ENCODE data around the gene SRA1. TPM values are rescaled to one million over a fixed set of nuclear protein-coding genes. Genes with fewer than 3 reads are reported as not detected.

SRA1 gene
- total and polyA plus RNA-seq, 5 donors: 25.9 to 32.7 (median 29.0) TPM

DNA sequence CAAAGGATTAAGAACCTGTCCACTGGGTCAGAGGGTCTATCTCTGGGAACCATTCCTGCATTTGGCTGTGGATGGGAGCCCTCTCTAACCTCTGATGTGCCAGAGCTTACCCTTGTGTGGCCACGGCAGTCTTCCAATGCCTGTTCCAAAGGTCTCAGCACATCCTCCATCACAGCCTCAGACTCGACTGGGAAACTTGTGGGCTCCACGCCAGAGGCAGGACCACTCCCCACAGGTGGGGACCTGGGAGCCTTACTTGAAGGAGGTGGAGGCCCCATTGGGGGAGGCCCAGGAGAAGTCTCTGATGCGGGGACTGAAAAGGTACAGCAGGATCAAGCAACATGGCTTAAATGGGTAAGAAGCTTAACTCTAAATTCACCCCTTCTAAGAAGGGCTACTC is 5.4 kb downstream of the SRA1 start:
- no peaks in the 10 kb centered on the region for H3K27me3 ChIP-seq (ENCODE audit: control insufficient read depth, insufficient read depth)
- H3K4me3 ChIP-seq (ENCODE audit: low read length): no peak overlapping the region
- no peak for ATAC-seq
- peaks cover 25% of the 10 kb centered on the region for H3K4me1 ChIP-seq (ENCODE audit: control insufficient read depth, insufficient read depth, low read length)
- WGBS: 89% methylated on average over 4 of the region's 4 CpGs
- intact Hi-C loops (cut with DNase I): no loop called here
- H3K27ac ChIP-seq (ENCODE audit: low read length): no peak overlapping the region
- DNase-seq: no peak
- no peaks in the 10 kb centered on the region for H3K9me3 ChIP-seq (ENCODE audit: control insufficient read depth, low read length)

GRCh38 chr5:140550147-140551079 is 6.9 kb downstream of the SRA1 start:
- intact Hi-C loops (cut with DNase I): no loop called here
- no peak for ATAC-seq
- Histone ChIP-seq H3K9me3 (ENCODE audit: control insufficient read depth, low read length) (no peaks in the 10 kb centered on the region), H3K4me3 (ENCODE audit: low read length) (no peak overlapping the region), H3K27ac (ENCODE audit: low read length) (peak overlapping the region; percentile 98), H3K27me3 (ENCODE audit: control insufficient read depth, insufficient read depth) (no peaks in the 10 kb centered on the region), H3K4me1 (ENCODE audit: control insufficient read depth, insufficient read depth, low read length) (peaks cover 25% of the 10 kb centered on the region)
- no peak for DNase-seq
- 83% methylated on average over 11 of the region's 11 CpGs for WGBS

- peaks cover 23% of the 10 kb centered on the region for H3K4me1 ChIP-seq (ENCODE audit: control insufficient read depth, insufficient read depth, low read length)
- H3K27me3 ChIP-seq (ENCODE audit: control insufficient read depth, insufficient read depth): no peaks in the 10 kb centered on the region
- 55% methylated on average over 3 of the region's 3 CpGs for WGBS
- peak overlapping the region; percentile 98 for H3K27ac ChIP-seq (ENCODE audit: low read length)
- no peak overlapping the region for H3K4me3 ChIP-seq (ENCODE audit: low read length)
- DNase-seq (peak in 1 of 3 donors; percentile 67), ATAC-seq (peak in 1 of 2 donors; percentile 26)
- intact Hi-C loops (cut with DNase I): loop anchor here in 1 of 4 donors (5.0 kb wide), 1 partner anchor 88 kb away; the partner anchor contains the start of gene TMCO6
- H3K9me3 ChIP-seq (ENCODE audit: control insufficient read depth, low read length): no peaks in the 10 kb centered on the region
These were observed 7.8 kb downstream of the SRA1 start for GRCh38 chr5:140549237-140550144.

GRCh38 chr5:140548791-140549190 is 8.5 kb downstream of the SRA1 start:
- 81% methylated on average over 7 of the region's 7 CpGs for WGBS
- Histone ChIP-seq H3K27me3 (ENCODE audit: control insufficient read depth, insufficient read depth) (no peaks in the 10 kb centered on the region), H3K4me3 (ENCODE audit: low read length) (no peak overlapping the region), H3K9me3 (ENCODE audit: control insufficient read depth, low read length) (no peaks in the 10 kb centered on the region), H3K27ac (ENCODE audit: low read length) (peak overlapping the region; percentile 98), H3K4me1 (ENCODE audit: control insufficient read depth, insufficient read depth, low read length) (peaks cover 21% of the 10 kb centered on the region)
- DNase-seq: no peak
- ATAC-seq: no peak
- intact Hi-C loops (cut with DNase I): loop anchor here in 1 of 4 donors (5.0 kb wide), 1 partner anchor 89 kb away; the partner anchor contains the start of gene TMCO6

- H3K4me1 ChIP-seq (ENCODE audit: control insufficient read depth, insufficient read depth, low read length): peaks cover 21% of the 10 kb centered on the region
- H3K4me3 ChIP-seq (ENCODE audit: low read length): peak overlapping the region; percentile 56
- H3K9me3 ChIP-seq (ENCODE audit: control insufficient read depth, low read length): no peaks in the 10 kb centered on the region
- no peaks in the 10 kb centered on the region for H3K27me3 ChIP-seq (ENCODE audit: control insufficient read depth, insufficient read depth)
- peak overlapping the region; percentile 98 for H3K27ac ChIP-seq (ENCODE audit: low read length)
- 1% methylated on average over 5 of the region's 5 CpGs for WGBS
- DNase-seq (no peak), ATAC-seq (peak; percentile 76 to 78)
- intact Hi-C loops (cut with DNase I): loop anchor here in 1 of 4 donors (5.0 kb wide), 1 partner anchor 89 kb away; the partner anchor contains the start of gene TMCO6
These were observed 9.0 kb downstream of the SRA1 start for GRCh38 chr5:140548300-140548688.

- intact Hi-C loops (cut with DNase I): loop anchor here in 1 of 4 donors (5.0 kb wide), 1 partner anchor 90 kb away; the partner anchor contains the start of gene TMCO6
- DNase-seq: peak; percentile 98 to 99 (median 99)
- peak; percentile 95 to 96 for ATAC-seq
- 2% methylated on average over 52 of the region's 52 CpGs for WGBS
- Histone ChIP-seq H3K9me3 (ENCODE audit: control insufficient read depth, low read length) (no peaks in the 10 kb centered on the region), H3K27ac (ENCODE audit: low read length) (peak within 1 kb of the TSS; percentile 98), H3K4me3 (ENCODE audit: low read length) (peak within 1 kb of the TSS; percentile 56), H3K4me1 (ENCODE audit: control insufficient read depth, insufficient read depth, low read length) (peaks cover 21% of the 10 kb centered on the region), H3K27me3 (ENCODE audit: control insufficient read depth, insufficient read depth) (no peaks in the 10 kb centered on the region)
These were observed 9.6 kb downstream of the SRA1 start, which contains the start of gene EIF4EBP3 for GRCh38 chr5:140547508-140548299. Gene EIF4EBP3 (plus strand): TSS chr5:140547662. CDS start chr5:140547738, 76 bp downstream.

- DNase-seq (peak in 1 of 3 donors; percentile 48), ATAC-seq (peak; percentile 0 to 1)
- Histone ChIP-seq H3K4me3 (ENCODE audit: low read length) (no peak overlapping the region), H3K27ac (ENCODE audit: low read length) (peak overlapping the region; percentile 53), H3K9me3 (ENCODE audit: control insufficient read depth, low read length) (no peaks in the 10 kb centered on the region), H3K4me1 (ENCODE audit: control insufficient read depth, insufficient read depth, low read length) (peaks cover 21% of the 10 kb centered on the region), H3K27me3 (ENCODE audit: control insufficient read depth, insufficient read depth) (no peaks in the 10 kb centered on the region)
- intact Hi-C loops (cut with DNase I): loop anchor here in 1 of 4 donors (5.0 kb wide), 1 partner anchor 90 kb away; the partner anchor contains the start of gene TMCO6
- 45% methylated on average over 13 of the region's 13 CpGs for WGBS
These were observed 10.3 kb downstream of the SRA1 start for GRCh38 chr5:140546851-140547507.

- DNase-seq (no peak), ATAC-seq (no peak)
- intact Hi-C loops (cut with DNase I): loop anchor here in 1 of 4 donors (5.0 kb wide), 1 partner anchor 92 kb away; the partner anchor contains the start of gene TMCO6
- no peaks in the 10 kb centered on the region for H3K9me3 ChIP-seq (ENCODE audit: control insufficient read depth, low read length)
- H3K4me1 ChIP-seq (ENCODE audit: control insufficient read depth, insufficient read depth, low read length): peaks cover 21% of the 10 kb centered on the region
- H3K4me3 ChIP-seq (ENCODE audit: low read length): no peak overlapping the region
- 98% methylated on average over 10 of the region's 10 CpGs for WGBS
- no peaks in the 10 kb centered on the region for H3K27me3 ChIP-seq (ENCODE audit: control insufficient read depth, insufficient read depth)
- no peak overlapping the region for H3K27ac ChIP-seq (ENCODE audit: low read length)
These were observed 11.7 kb downstream of the SRA1 start for GRCh38 chr5:140545606-140546005.

DNA sequence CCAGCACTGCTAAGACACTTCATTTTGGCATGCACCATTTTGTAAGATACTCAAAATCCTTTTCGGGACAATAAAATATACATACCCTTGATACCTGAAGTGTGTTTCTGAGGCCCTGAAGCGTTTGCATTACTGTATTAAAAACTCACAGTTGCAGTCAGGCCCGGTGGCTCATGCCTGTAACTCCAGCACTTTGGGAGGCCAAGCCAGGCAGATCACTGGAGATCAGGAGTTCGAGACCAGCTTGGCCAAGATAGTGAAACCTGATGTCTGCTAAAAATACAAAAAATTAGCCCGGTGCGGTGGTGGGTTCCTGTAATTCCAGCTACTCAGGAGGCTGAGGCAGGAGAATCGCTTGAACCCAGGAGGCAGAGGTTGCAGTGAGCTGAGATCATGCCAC is 12.3 kb downstream of the SRA1 start:
- 97% methylated on average over 7 of the region's 7 CpGs for WGBS
- intact Hi-C loops (cut with DNase I): loop anchor here in 1 of 4 donors (5.0 kb wide), 1 partner anchor 92 kb away; the partner anchor contains the start of gene TMCO6

More for the DNA sequence above, 12.3 kb downstream of the SRA1 start:
- Histone ChIP-seq H3K27me3 (ENCODE audit: control insufficient read depth, insufficient read depth) (no peaks in the 10 kb centered on the region), H3K4me3 (ENCODE audit: low read length) (no peak overlapping the region), H3K9me3 (ENCODE audit: control insufficient read depth, low read length) (no peaks in the 10 kb centered on the region), H3K27ac (ENCODE audit: low read length) (no peak overlapping the region), H3K4me1 (ENCODE audit: control insufficient read depth, insufficient read depth, low read length) (peaks cover 21% of the 10 kb centered on the region)
- DNase-seq (no peak), ATAC-seq (no peak)
